K562 (cell line): Measurements from ENCODE around the gene PDE4A. TPM values are rescaled to one million over a fixed set of nuclear protein-coding genes. Genes with fewer than 3 reads are reported as not detected.

Experiments
- CTCF ChIP-seq, 3 experiments: IDR thresholded peaks in 2 of 3; conservative IDR thresholded peaks in 1 of 3; 2 replicates each; pipeline ENCODE4 v1.5.1; 2011 to 2012; ENCODE audit warnings: low read length in 3 of 3, mild to moderate bottlenecking in 3 of 3, control low read depth in 2 of 3, improper control_type of control experiment in 1 of 3, inconsistent platforms in 1 of 3, low read depth in 1 of 3, mixed read lengths in 1 of 3, moderate library complexity in 1 of 3; ENCODE audit not compliant: insufficient read depth in 2 of 3
- FOS ChIP-seq: IDR thresholded peaks from 3 replicates; pipeline ENCODE4 v1.6.1; 2011; ENCODE audit not compliant: insufficient read length; ENCODE audit errors: extremely low read depth
- KAT2B ChIP-seq: IDR thresholded peaks from one replicate; pipeline ENCODE4 v1.6.1; 2012; ENCODE audit warnings: low read depth, mild to moderate bottlenecking, control low read depth, inconsistent platforms, low read length, moderate library complexity
- NELFE ChIP-seq: IDR thresholded peaks from 2 replicates; pipeline ENCODE4 v1.6.1; 2011; ENCODE audit warnings: mild to moderate bottlenecking; ENCODE audit not compliant: insufficient read depth, insufficient read length
- NR2C1 ChIP-seq, 2 experiments: fragments of 450-650 bp; IDR thresholded peaks; 2 replicates each; pipeline ENCODE4 v1.6.1; 2017; ENCODE audit warnings: mild to moderate bottlenecking in 2 of 2, antibody characterized with exemption in 1 of 2, inconsistent platforms in 1 of 2, missing compliant biosample characterization in 1 of 2, missing genetic modification characterization in 1 of 2
- PHF20 ChIP-seq: fragments of 450-650 bp; IDR thresholded peaks from 2 replicates; pipeline ENCODE4 v1.6.1; 2018; ENCODE audit not compliant: partially characterized antibody
- PTTG1 ChIP-seq: fragments of 450-650 bp; IDR thresholded peaks from 2 replicates; pipeline ENCODE4 v1.6.1; 2016; ENCODE audit warnings: low read depth, mild to moderate bottlenecking, missing genetic modification characterization, missing compliant biosample characterization
- SMARCC2 ChIP-seq: fragments of 450-650 bp; IDR thresholded peaks from 2 replicates; pipeline ENCODE4 v1.6.1; 2017; ENCODE audit warnings: antibody characterized with exemption, moderate library complexity, mild to moderate bottlenecking, low read depth
- SRSF9 ChIP-seq: fragments of 200-400 bp; formaldehyde crosslinking; IDR thresholded peaks from 2 replicates; pipeline ENCODE4 v1.6.1; 2017; ENCODE audit warnings: low read depth, low read length, borderline replicate concordance
- YY1 ChIP-seq, 3 experiments: IDR thresholded peaks; 2 replicates each; pipeline ENCODE4 v1.6.1; 2011; ENCODE audit warnings: low read length in 2 of 3, mild to moderate bottlenecking in 2 of 3, moderate library complexity in 2 of 3, borderline replicate concordance in 1 of 3, control low read depth in 1 of 3, low read depth in 1 of 3; ENCODE audit not compliant: insufficient read depth in 3 of 3, insufficient replicate concordance in 2 of 3, control insufficient read depth in 1 of 3, insufficient read length in 1 of 3; ENCODE audit errors: extremely low read depth in 1 of 3
- ZBTB7A ChIP-seq: IDR thresholded peaks from 2 replicates; pipeline ENCODE4 v1.6.1; 2011; ENCODE audit warnings: low read depth, mild to moderate bottlenecking, low read length, moderate library complexity, borderline replicate concordance; ENCODE audit not compliant: control insufficient read depth
- ZNF212 ChIP-seq: fragments of 450-650 bp; formaldehyde crosslinking; IDR thresholded peaks from 2 replicates; pipeline ENCODE4 v1.4.0; 2020; ENCODE audit warnings: mild to moderate bottlenecking
- ZNF740 ChIP-seq, 3 experiments: fragments of 200-800 bp in 1 of 3; sonication (Bioruptor generic) in 1 of 3; sonication (generic) in 1 of 3; formaldehyde crosslinking in 1 of 3; IDR thresholded peaks; 2 replicates each; pipeline versions ENCODE4 v1.6.1 to v1.8.0; 2016 to 2022; ENCODE audit warnings: mild to moderate bottlenecking in 2 of 3, missing compliant biosample characterization in 2 of 3, missing genetic modification characterization in 2 of 3, missing genetic modification reagents in 1 of 3
- ZNF76 ChIP-seq: fragments of 250-450 bp; sonication (Bioruptor Pico); IDR thresholded peaks from 2 replicates; pipeline ENCODE4 v1.4.0; 2020; ENCODE audit warnings: mild to moderate bottlenecking, moderate library complexity, borderline replicate concordance
- polyA plus RNA-seq, 8 experiments: library from polyadenylated mRNA; depleted of rRNA in 4 of 8; stranded (reverse) in 5 of 8; unstranded in 3 of 8; fragments of >200 nt; fragmentation: Nextera tagmentation in 2 of 8; fragmentation: Illumina TruSeq in 1 of 8; extraction: Ambion mirVana in 2 of 8; extraction: Trizol in 1 of 8; gene quantifications; 2 replicates each; pipeline versions ENCODE4 v1.2.1 to v1.2.3, GENCODE V29; 2011 to 2014; ENCODE audit warnings: inconsistent platforms in 1 of 8, missing spikeins in 1 of 8
- total RNA-seq, 7 experiments: library from RNA; depleted of rRNA in 6 of 7; stranded (reverse); fragments of >200 nt in 6 of 7; fragmentation: Illumina TruSeq in 2 of 7; extraction: Trizol in 2 of 7; gene quantifications; 2 replicates each; pipeline versions ENCODE4 v1.2.1 to v1.2.3, GENCODE V29; 2011 to 2021; ENCODE audit warnings: low replicate concordance in 1 of 7
- TF ChIP-seq, protein P1 (sequence below): sonication (generic); formaldehyde crosslinking; IDR thresholded peaks from 2 replicates; pipeline ENCODE4 v1.8.0; 2022; ENCODE audit warnings: mild to moderate bottlenecking, low read depth, missing genetic modification reagents
- TF ChIP-seq, protein P2 (sequence below): fragments of 250-450 bp; sonication (Bioruptor Pico); IDR thresholded peaks from 2 replicates; pipeline ENCODE4 v1.4.0; 2020; ENCODE audit warnings: borderline replicate concordance
- TF ChIP-seq, protein P3 (sequence below), 2 experiments: fragments of 450-650 bp; IDR thresholded peaks; 2 replicates each; pipeline ENCODE4 v1.6.1; 2016

Gene PDE4A
- total and polyA plus RNA-seq, 9 of the 15 experiments (the other 6 are each of a cell fraction or from before 2014, with no cell fraction given): 0.66 to 26.9 (median 4.6) TPM

DNA sequence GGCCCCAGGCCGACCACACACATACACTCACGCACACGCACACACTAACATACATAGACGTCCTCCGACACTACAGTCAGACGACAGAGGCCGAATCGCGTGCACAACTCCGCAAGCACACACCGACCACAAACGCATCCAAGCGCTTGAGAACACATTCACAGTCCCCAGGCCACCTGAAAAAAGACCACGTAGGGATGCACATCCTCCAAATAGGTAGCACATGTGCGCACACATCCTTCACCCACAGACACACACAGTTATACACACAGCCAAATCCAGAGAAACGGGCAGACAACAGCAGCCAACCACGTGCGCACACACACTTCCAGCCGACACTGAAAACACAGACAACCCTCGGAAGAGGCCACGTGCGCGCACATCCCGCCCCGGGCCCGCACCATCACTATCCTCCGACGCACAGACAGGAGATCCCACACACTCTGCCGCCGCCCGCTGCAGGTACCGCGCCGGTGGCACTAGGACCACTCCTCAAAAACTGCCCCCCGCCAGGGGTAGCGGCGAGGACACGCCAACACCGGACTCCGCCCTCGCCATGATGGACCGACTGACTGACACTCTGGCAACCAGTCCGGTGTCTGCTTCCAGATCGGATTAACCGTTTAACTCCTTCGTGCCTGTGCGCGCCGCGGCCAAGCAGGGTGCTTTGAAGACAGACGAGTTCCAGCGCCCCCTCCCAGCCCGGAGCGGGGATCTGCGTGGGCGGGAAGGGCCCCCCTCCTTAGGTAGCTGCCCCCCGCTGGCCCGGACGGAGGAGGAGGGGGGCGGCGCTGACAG, 493 bp upstream of the PDE4A start (continued):
- TF ChIP-seq ZBTB7A (peak; percentile 84; the same call in 1 of the 2 replicates), ZNF76 (no peak), SRSF9 (no peak), ZNF212 (CRISPR knock-in tag) (no peak), KAT2B (no peak), ZNF740 (CRISPR knock-in tag; IDR thresholded peaks at IDR 0.05) (0 out of 2 replicates have a peak, but pooled peaks have one; percentile 16), ZNF740 (tag; IDR thresholded peaks at IDR 0.05) (no peak), PTTG1 (tag) (no peak), NELFE (no peak), FOS (no peak), NR2C1 (IDR thresholded peaks at IDR 0.05) (no peak), NR2C1 (tag; IDR thresholded peaks at IDR 0.05) (no peak), CTCF (IDR thresholded peaks at IDR 0.05 in 2 of 3, conservative IDR thresholded peaks at IDR 0.05 in 1 of 3; ENCODE audit: insufficient read depth in 2 of 3, low read depth in 1 of 3, low read length in 3 of 3) (no peak), SMARCC2 (no peak), PHF20 (no peak), YY1 (IDR thresholded peaks at IDR 0.05; ENCODE audit: borderline replicate concordance in 1 of 3, control insufficient read depth in 1 of 3, extremely low read depth in 1 of 3, insufficient read depth in 3 of 3, insufficient read length in 1 of 3, insufficient replicate concordance in 2 of 3, low read depth in 1 of 3, low read length in 2 of 3) (peak in 2 of 3 experiments; percentile 49 to 75)
- TF ChIP-seq, protein P1, sequence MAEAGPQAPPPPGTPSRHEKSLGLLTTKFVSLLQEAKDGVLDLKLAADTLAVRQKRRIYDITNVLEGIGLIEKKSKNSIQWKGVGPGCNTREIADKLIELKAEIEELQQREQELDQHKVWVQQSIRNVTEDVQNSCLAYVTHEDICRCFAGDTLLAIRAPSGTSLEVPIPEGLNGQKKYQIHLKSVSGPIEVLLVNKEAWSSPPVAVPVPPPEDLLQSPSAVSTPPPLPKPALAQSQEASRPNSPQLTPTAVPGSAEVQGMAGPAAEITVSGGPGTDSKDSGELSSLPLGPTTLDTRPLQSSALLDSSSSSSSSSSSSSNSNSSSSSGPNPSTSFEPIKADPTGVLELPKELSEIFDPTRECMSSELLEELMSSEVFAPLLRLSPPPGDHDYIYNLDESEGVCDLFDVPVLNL (CRISPR knock-in tag): no peak
- TF ChIP-seq, protein P2, sequence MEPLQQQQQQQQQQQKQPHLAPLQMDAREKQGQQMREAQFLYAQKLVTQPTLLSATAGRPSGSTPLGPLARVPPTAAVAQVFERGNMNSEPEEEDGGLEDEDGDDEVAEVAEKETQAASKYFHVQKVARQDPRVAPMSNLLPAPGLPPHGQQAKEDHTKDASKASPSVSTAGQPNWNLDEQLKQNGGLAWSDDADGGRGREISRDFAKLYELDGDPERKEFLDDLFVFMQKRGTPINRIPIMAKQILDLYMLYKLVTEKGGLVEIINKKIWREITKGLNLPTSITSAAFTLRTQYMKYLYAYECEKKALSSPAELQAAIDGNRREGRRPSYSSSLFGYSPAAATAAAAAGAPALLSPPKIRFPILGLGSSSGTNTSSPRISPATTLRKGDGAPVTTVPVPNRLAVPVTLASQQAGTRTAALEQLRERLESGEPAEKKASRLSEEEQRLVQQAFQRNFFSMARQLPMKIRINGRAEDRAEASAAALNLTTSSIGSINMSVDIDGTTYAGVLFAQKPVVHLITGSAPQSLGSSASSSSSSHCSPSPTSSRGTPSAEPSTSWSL (CRISPR knock-in tag): no peak
- TF ChIP-seq, protein P3, sequence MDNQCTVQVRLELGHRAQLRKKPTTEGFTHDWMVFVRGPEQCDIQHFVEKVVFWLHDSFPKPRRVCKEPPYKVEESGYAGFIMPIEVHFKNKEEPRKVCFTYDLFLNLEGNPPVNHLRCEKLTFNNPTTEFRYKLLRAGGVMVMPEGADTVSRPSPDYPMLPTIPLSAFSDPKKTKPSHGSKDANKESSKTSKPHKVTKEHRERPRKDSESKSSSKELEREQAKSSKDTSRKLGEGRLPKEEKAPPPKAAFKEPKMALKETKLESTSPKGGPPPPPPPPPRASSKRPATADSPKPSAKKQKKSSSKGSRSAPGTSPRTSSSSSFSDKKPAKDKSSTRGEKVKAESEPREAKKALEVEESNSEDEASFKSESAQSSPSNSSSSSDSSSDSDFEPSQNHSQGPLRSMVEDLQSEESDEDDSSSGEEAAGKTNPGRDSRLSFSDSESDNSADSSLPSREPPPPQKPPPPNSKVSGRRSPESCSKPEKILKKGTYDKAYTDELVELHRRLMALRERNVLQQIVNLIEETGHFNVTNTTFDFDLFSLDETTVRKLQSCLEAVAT (IDR thresholded peaks at IDR 0.05): peak in 1 of 2 experiments; percentile 77
